ENCODE data around the gene TESK1.

- no peak for TF ChIP-seq POLR2AphosphoS5 (IDR thresholded peaks at IDR 0.05)
- no peak for TF ChIP-seq CTCF (IDR thresholded peaks at IDR 0.05)
- TF ChIP-seq POLR2A (IDR thresholded peaks at IDR 0.05), result no peak
Observed at GRCh38 chr9:35635730-35636129, 30.7 kb downstream of the TESK1 start.

Measured in upper lobe of left lung (tissue), 4 donors.